IgD-negative memory B cell (primary cell): ENCODE results near the gene BFSP2. TPM values are rescaled to one million over a fixed set of nuclear protein-coding genes. Genes with fewer than 3 reads are reported as not detected.
A peak's percentile ranks its signal among the peaks of the same experiment; 100 is the strongest.

ENCODE experiments used
- H3K27ac Mint-ChIP-seq, 3 donors: one replicate each; pipeline ENCODE4 v1.8.0; 2020 to 2022; ENCODE audit warnings: mild to moderate bottlenecking in 3 of 3, mixed read lengths in 3 of 3, moderate library complexity in 1 of 3
- H3K27me3 Mint-ChIP-seq: one replicate; pipeline ENCODE4 v1.8.0; 2021; ENCODE audit warnings: mixed read lengths
- H3K36me3 Mint-ChIP-seq: one replicate; pipeline ENCODE4 v1.8.0; 2020; ENCODE audit warnings: mild to moderate bottlenecking, mixed read lengths
- H3K4me1 Mint-ChIP-seq, 3 donors: one replicate each; pipeline ENCODE4 v1.8.0; 2020 to 2022; ENCODE audit warnings: mixed read lengths in 3 of 3, mild to moderate bottlenecking in 1 of 3
- H3K4me3 Mint-ChIP-seq, 4 donors: one replicate each; pipeline ENCODE4 v1.8.0; 2020 to 2022; ENCODE audit warnings: mild to moderate bottlenecking in 4 of 4, mixed read lengths in 4 of 4, moderate library complexity in 3 of 4
- H3K9me3 Mint-ChIP-seq, 3 donors: one replicate each; pipeline ENCODE4 v1.8.0; 2020 to 2021; ENCODE audit warnings: mixed read lengths in 3 of 3, mild to moderate bottlenecking in 1 of 3
- polyA plus RNA-seq: library from polyadenylated mRNA; unstranded; fragments of 300-500 nt; fragmentation: Illumina TruSeq; gene quantifications from one replicate; pipeline ENCODE4 v1.2.3, GENCODE V29; 2021

BFSP2 gene
- polyA plus RNA-seq, 1 donor from 2014 or later = 2.8 TPM

- Mint-ChIP-seq H3K9me3 (no peaks in the 10 kb centered on the region), H3K4me1 (peaks cover 27 to 46% (median 42%) of the 10 kb centered on the region in 3 donors), H3K27me3 (no peaks in the 10 kb centered on the region), H3K36me3 (no peaks in the 10 kb centered on the region), H3K4me3 (peak overlapping the region; percentile 46 to 84 (median 73)), H3K27ac (peak overlapping the region; percentile 70 to 90 (median 85))
Measured at GRCh38 chr3:133448478-133449122, 48.7 kb downstream of the BFSP2 start.

GRCh38 chr3:133451309-133451708 lies 51.5 kb downstream of the BFSP2 start:
- peaks cover 20 to 30% (median 25%) of the 10 kb centered on the region in 3 donors for H3K4me1 Mint-ChIP-seq
- H3K27me3 Mint-ChIP-seq = no peaks in the 10 kb centered on the region
- H3K4me3 Mint-ChIP-seq = no peak overlapping the region

GRCh38 chr3:133452641-133453319 lies 52.9 kb downstream of the BFSP2 start:
- Mint-ChIP-seq H3K4me1 (peaks cover 16 to 23% (median 17%) of the 10 kb centered on the region in 3 donors), H3K27ac (no peak overlapping the region), H3K27me3 (no peaks in the 10 kb centered on the region), H3K4me3 (no peak overlapping the region), H3K9me3 (no peaks in the 10 kb centered on the region), H3K36me3 (no peaks in the 10 kb centered on the region)

More at GRCh38 chr3:133451309-133451708, 51.5 kb downstream of the BFSP2 start:
- H3K9me3 Mint-ChIP-seq = no peaks in the 10 kb centered on the region
- H3K27ac Mint-ChIP-seq = no peak overlapping the region
- H3K36me3 Mint-ChIP-seq = no peaks in the 10 kb centered on the region

GRCh38 chr3:133453383-133453782 lies 53.5 kb downstream of the BFSP2 start:
- Mint-ChIP-seq H3K36me3 (no peaks in the 10 kb centered on the region), H3K27ac (no peak overlapping the region), H3K4me3 (no peak overlapping the region)

GRCh38 chr3:133455281-133455680 lies 55.4 kb downstream of the BFSP2 start:
- Mint-ChIP-seq H3K9me3 (no peaks in the 10 kb centered on the region), H3K4me3 (no peak overlapping the region), H3K4me1 (peaks cover 0 to 3% (median 0%) of the 10 kb centered on the region in 3 donors), H3K27ac (no peak overlapping the region), H3K36me3 (no peaks in the 10 kb centered on the region), H3K27me3 (no peaks in the 10 kb centered on the region)

More at GRCh38 chr3:133453383-133453782, 53.5 kb downstream of the BFSP2 start:
- Mint-ChIP-seq H3K4me1 (peaks cover 11 to 18% (median 12%) of the 10 kb centered on the region in 3 donors), H3K27me3 (no peaks in the 10 kb centered on the region), H3K9me3 (no peaks in the 10 kb centered on the region)

GRCh38 chr3:133455960-133456359 lies 56.1 kb downstream of the BFSP2 start:
- H3K27me3 Mint-ChIP-seq = no peaks in the 10 kb centered on the region
- no peak overlapping the region for H3K4me3 Mint-ChIP-seq
- no peaks in the 10 kb centered on the region for H3K36me3 Mint-ChIP-seq
- peaks cover 0 to 2% (median 1%) of the 10 kb centered on the region in 3 donors for H3K4me1 Mint-ChIP-seq
- no peak overlapping the region for H3K27ac Mint-ChIP-seq
- no peaks in the 10 kb centered on the region for H3K9me3 Mint-ChIP-seq

GRCh38 chr3:133457025-133457424 lies 57.2 kb downstream of the BFSP2 start:
- Mint-ChIP-seq H3K27me3 (no peaks in the 10 kb centered on the region), H3K4me3 (no peak overlapping the region), H3K36me3 (no peaks in the 10 kb centered on the region), H3K4me1 (peaks cover 0 to 3% (median 2%) of the 10 kb centered on the region in 3 donors), H3K9me3 (no peaks in the 10 kb centered on the region), H3K27ac (no peak overlapping the region)

- Mint-ChIP-seq H3K27me3 (no peaks in the 10 kb centered on the region), H3K9me3 (no peaks in the 10 kb centered on the region), H3K4me1 (peaks cover 1 to 3% (median 2%) of the 10 kb centered on the region in 3 donors), H3K4me3 (no peak overlapping the region), H3K27ac (no peak overlapping the region), H3K36me3 (no peaks in the 10 kb centered on the region)
Measured at GRCh38 chr3:133457465-133458067, 57.7 kb downstream of the BFSP2 start.

GRCh38 chr3:133459400-133459799 lies 59.5 kb downstream of the BFSP2 start:
- Mint-ChIP-seq H3K4me1 (peaks cover 4 to 8% (median 4%) of the 10 kb centered on the region in 3 donors), H3K4me3 (no peak overlapping the region), H3K27me3 (peaks cover 1% of the 10 kb centered on the region), H3K27ac (peak overlapping the region in 1 of 3 donors; percentile 47), H3K36me3 (no peaks in the 10 kb centered on the region), H3K9me3 (no peaks in the 10 kb centered on the region)

- Mint-ChIP-seq H3K36me3 (no peaks in the 10 kb centered on the region), H3K4me3 (no peak overlapping the region), H3K9me3 (no peaks in the 10 kb centered on the region), H3K27ac (no peak overlapping the region), H3K4me1 (peaks cover 10 to 15% (median 11%) of the 10 kb centered on the region in 3 donors), H3K27me3 (peaks cover 1% of the 10 kb centered on the region)
Measured at GRCh38 chr3:133460809-133461208, 61.0 kb downstream of the BFSP2 start.

GRCh38 chr3:133461291-133461690 lies 61.4 kb downstream of the BFSP2 start:
- H3K4me3 Mint-ChIP-seq = no peak overlapping the region
- H3K27me3 Mint-ChIP-seq = peaks cover 1% of the 10 kb centered on the region
- no peak overlapping the region for H3K27ac Mint-ChIP-seq
- peaks cover 13 to 18% (median 16%) of the 10 kb centered on the region in 3 donors for H3K4me1 Mint-ChIP-seq
- no peaks in the 10 kb centered on the region for H3K9me3 Mint-ChIP-seq
- no peaks in the 10 kb centered on the region for H3K36me3 Mint-ChIP-seq

- H3K27me3 Mint-ChIP-seq = peaks cover 7% of the 10 kb centered on the region
- no peaks in the 10 kb centered on the region for H3K9me3 Mint-ChIP-seq
- H3K4me3 Mint-ChIP-seq = peak overlapping the region in 1 of 4 donors; percentile 32
- H3K4me1 Mint-ChIP-seq = peaks cover 31 to 36% (median 35%) of the 10 kb centered on the region in 3 donors
- no peaks in the 10 kb centered on the region for H3K36me3 Mint-ChIP-seq
- peak overlapping the region in 1 of 3 donors; percentile 14 for H3K27ac Mint-ChIP-seq
Measured at GRCh38 chr3:133463347-133463860, 63.5 kb downstream of the BFSP2 start.

GRCh38 chr3:133464573-133464972 lies 64.7 kb downstream of the BFSP2 start:
- Mint-ChIP-seq H3K9me3 (no peaks in the 10 kb centered on the region), H3K4me3 (peak overlapping the region in 1 of 4 donors; percentile 86), H3K4me1 (peaks cover 35 to 42% (median 39%) of the 10 kb centered on the region in 3 donors), H3K27me3 (peaks cover 7% of the 10 kb centered on the region), H3K27ac (peak overlapping the region in 1 of 3 donors; percentile 31), H3K36me3 (no peaks in the 10 kb centered on the region)

GRCh38 chr3:133466531-133467386 lies 66.9 kb downstream of the BFSP2 start:
- Mint-ChIP-seq H3K27me3 (peaks cover 7% of the 10 kb centered on the region), H3K4me1 (peaks cover 36 to 59% (median 40%) of the 10 kb centered on the region in 3 donors), H3K36me3 (no peaks in the 10 kb centered on the region), H3K4me3 (peak overlapping the region; percentile 41 to 93 (median 73)), H3K9me3 (no peaks in the 10 kb centered on the region), H3K27ac (peak overlapping the region; percentile 5 to 87 (median 72))
